ENCODE data around the gene HIGD1B.

GRCh38 chr17:44894642-44895041 is 47.0 kb downstream of the HIGD1B start:
- no peak for TF ChIP-seq CTCF (IDR thresholded peaks at IDR 0.05 in 4 of 5, conservative IDR thresholded peaks at IDR 0.05 in 1 of 5)
- no peak for TF ChIP-seq POLR2A (IDR thresholded peaks at IDR 0.05)
